SK-N-SH (cell line): ENCODE measurements around the gene CRK. TPM values are rescaled to one million over a fixed set of nuclear protein-coding genes. Genes with fewer than 3 reads are reported as not detected.

ENCODE experiments used
- polyA plus RNA-seq, 3 experiments: library from polyadenylated mRNA; depleted of rRNA; stranded (reverse); fragments of >200 nt; gene quantifications; 2 replicates each; pipeline ENCODE4 v1.2.3, GENCODE V29; 2012

The CRK gene
- polyA plus RNA-seq, 1 of the 3 experiments (the other 2 are of a cell fraction): 50.7 TPM

Other genes starting within 250 kb of the CRK start
- not detected in 2 replicates for gene BHLHA9, start 185.8 kb downstream of the CRK start, polyA plus RNA-seq (2012; rRNA removed)
- gene TRARG1, start 176.6 kb downstream of the CRK start, polyA plus RNA-seq (2012; rRNA removed): not detected in 2 replicates
- gene YWHAE, start 56.0 kb downstream of the CRK start, polyA plus RNA-seq (2012; rRNA removed): 812 and 1,023 TPM in 2 replicates
- gene MYO1C, start 36.5 kb upstream of the CRK start, polyA plus RNA-seq (2012; rRNA removed): 98.0 and 102 TPM in 2 replicates
- gene INPP5K, start 60.4 kb upstream of the CRK start, polyA plus RNA-seq (2012; rRNA removed): 26.2 and 28.6 TPM in 2 replicates
- gene PITPNA, start 106.6 kb upstream of the CRK start, polyA plus RNA-seq (2012; rRNA removed): 49.1 and 50.4 TPM in 2 replicates
- gene SLC43A2, start 172.6 kb upstream of the CRK start, polyA plus RNA-seq (2012; rRNA removed): 9.8 and 11.0 TPM in 2 replicates
- gene SCARF1, start 189.5 kb upstream of the CRK start, polyA plus RNA-seq (2012; rRNA removed): 0.39 TPM in 2 replicates
- gene RILP, start 193.6 kb upstream of the CRK start, polyA plus RNA-seq (2012; rRNA removed): 3.8 and 4.5 TPM in 2 replicates
- gene PRPF8, start 228.6 kb upstream of the CRK start, polyA plus RNA-seq (2012; rRNA removed): 123 and 149 TPM in 2 replicates